ENCODE data around the gene SMAP2.

The SMAP2 gene

DNA sequence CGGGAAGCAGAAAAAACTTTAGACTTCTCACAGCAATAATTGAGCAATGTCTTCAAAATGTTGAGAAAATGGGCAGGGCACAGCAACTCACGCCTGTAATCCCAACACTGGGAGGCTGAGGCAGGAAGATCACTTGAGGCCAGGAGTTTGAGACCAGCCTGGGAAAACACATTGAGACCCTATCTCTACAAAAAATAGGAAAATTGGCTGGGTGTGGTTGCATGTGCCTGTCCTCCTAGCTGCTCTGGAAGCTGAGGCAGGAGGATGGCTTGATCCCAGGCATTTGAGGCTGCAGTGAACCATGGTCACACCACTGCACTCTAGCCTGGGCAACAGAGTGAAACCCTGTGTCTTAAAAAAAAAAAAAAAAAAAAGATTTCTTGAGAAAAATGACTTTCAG is 95.8 kb downstream of the SMAP2 start:
- Mint-ChIP-seq H3K4me3 (no peak overlapping the region), H3K27ac (no peak overlapping the region), H3K4me1 (ENCODE audit: low read depth) (no peaks in the 10 kb centered on the region), H3K36me3 (ENCODE audit: low read depth) (peaks cover 26% of the 10 kb centered on the region), H3K9me3 (peaks cover 99% of the 10 kb centered on the region), H3K27me3 (peaks cover 2% of the 10 kb centered on the region)
- intact Hi-C loops (cut with micrococcal nuclease) = no loop called here

All from dendritic cell treated with granulocyte-macrophage colony-stimulating factor and Interleukin-4, amounts not matched to agents 40 ng/mL and 50 ng/mL, for 4 days (primary cell).